Trophoblast cell (in vitro differentiated cells and primary cell): ENCODE results near the gene GALNT16.

Experiments used
- DNase-seq, 2 donors: peaks; one replicate each; pipeline ENCODE4 v3.0.0-alpha.2; 2016
- H2AFZ ChIP-seq: 2 replicates; pipeline ENCODE4 v1.6.1; 2013; ENCODE audit warnings: low read length, moderate library complexity, mild to moderate bottlenecking; ENCODE audit not compliant: insufficient read depth, poor library complexity
- H2AK5ac ChIP-seq: 2 replicates; pipeline ENCODE4 v1.6.1; 2013; ENCODE audit warnings: mild to moderate bottlenecking, low read length
- H2BK120ac ChIP-seq: 2 replicates; pipeline ENCODE4 v1.6.1; 2013; ENCODE audit warnings: low read length, mild to moderate bottlenecking, moderate library complexity; ENCODE audit not compliant: insufficient read depth, poor library complexity
- H2BK12ac ChIP-seq: 2 replicates; pipeline ENCODE4 v1.6.1; 2013; ENCODE audit warnings: mild to moderate bottlenecking, low read length, moderate library complexity
- H2BK5ac ChIP-seq: 2 replicates; pipeline ENCODE4 v1.6.1; 2013; ENCODE audit warnings: low read length, low read depth, moderate library complexity, mild to moderate bottlenecking; ENCODE audit not compliant: poor library complexity
- H3K14ac ChIP-seq: 2 replicates; pipeline ENCODE4 v1.6.1; 2013; ENCODE audit warnings: mild to moderate bottlenecking, low read length
- H3K18ac ChIP-seq: 2 replicates; pipeline ENCODE4 v1.6.1; 2013; ENCODE audit warnings: mild to moderate bottlenecking, low read length
- H3K23ac ChIP-seq: 2 replicates; pipeline ENCODE4 v1.6.1; 2013; ENCODE audit warnings: low read length
- H3K27ac ChIP-seq: 2 replicates; pipeline ENCODE4 v1.5.1; 2013; ENCODE audit warnings: low read depth, mild to moderate bottlenecking, inconsistent platforms, low read length, moderate library complexity
- H3K27me3 ChIP-seq: 2 replicates; pipeline ENCODE4 v1.6.1; 2013; ENCODE audit warnings: inconsistent platforms, mild to moderate bottlenecking, low read length, moderate library complexity; ENCODE audit not compliant: insufficient read depth
- H3K36me3 ChIP-seq, 2 experiments: 1 replicate in 1 of 2; 2 replicates in 1 of 2; pipeline ENCODE4 v1.6.1; 2013; ENCODE audit warnings: low read length in 2 of 2, mild to moderate bottlenecking in 2 of 2, moderate library complexity in 1 of 2; ENCODE audit not compliant: insufficient read depth in 2 of 2, control insufficient read depth in 1 of 2
- H3K4ac ChIP-seq: 2 replicates; pipeline ENCODE4 v1.6.1; 2013; ENCODE audit warnings: low read depth, mild to moderate bottlenecking, low read length, moderate library complexity
- H3K4me1 ChIP-seq, 2 experiments: 1 replicate in 1 of 2; 2 replicates in 1 of 2; pipeline ENCODE4 v1.6.1; 2013; ENCODE audit warnings: low read length in 2 of 2, mild to moderate bottlenecking in 2 of 2, moderate library complexity in 1 of 2; ENCODE audit not compliant: insufficient read depth in 2 of 2, control insufficient read depth in 1 of 2
- H3K4me2 ChIP-seq: 2 replicates; pipeline ENCODE4 v1.6.1; 2013; ENCODE audit warnings: inconsistent platforms, mild to moderate bottlenecking, low read length, moderate library complexity
- H3K4me3 ChIP-seq: 2 replicates; pipeline ENCODE4 v1.5.1; 2013; ENCODE audit warnings: mild to moderate bottlenecking, low read depth, low read length, inconsistent platforms
- H3K79me1 ChIP-seq: one replicate; pipeline ENCODE4 v1.6.1; 2013; ENCODE audit warnings: low read length
- H3K79me2 ChIP-seq: 2 replicates; pipeline ENCODE4 v1.6.1; 2013; ENCODE audit warnings: low read length, mild to moderate bottlenecking; ENCODE audit not compliant: control insufficient read depth, insufficient read depth, poor library complexity
- H3K9ac ChIP-seq: 2 replicates; pipeline ENCODE4 v1.6.1; 2013; ENCODE audit warnings: mild to moderate bottlenecking, low read length
- H3K9me3 ChIP-seq: 2 replicates; pipeline ENCODE4 v1.6.1; 2013; ENCODE audit warnings: low read depth, mild to moderate bottlenecking, control low read depth, inconsistent platforms, low read length; ENCODE audit not compliant: insufficient read depth
- H4K12ac ChIP-seq: 2 replicates; pipeline ENCODE4 v1.6.1; 2013; ENCODE audit warnings: low read depth, mild to moderate bottlenecking, low read length, moderate library complexity
- H4K8ac ChIP-seq: 2 replicates; pipeline ENCODE4 v1.6.1; 2013; ENCODE audit warnings: low read depth, mild to moderate bottlenecking, low read length, moderate library complexity
- H4K91ac ChIP-seq: one replicate; pipeline ENCODE4 v1.6.1; 2013; ENCODE audit warnings: low read depth, mild to moderate bottlenecking, low read length, moderate library complexity
- WGBS: extraction: QIAGEN DNeasy Blood & Tissue Kit; methylation state at CpG from one replicate; pipeline ENCODE4 v1.1.7; 2013; ENCODE audit warnings: missing lambda C conversion rate; ENCODE audit not compliant: insufficient read length, insufficient coverage; ENCODE audit errors: extremely low coverage; 5-methylcytosine and 5-hydroxymethylcytosine counted together

The GALNT16 gene

GRCh38 chr14:69300601-69301221, 40.8 kb downstream of the GALNT16 start:
- Histone ChIP-seq H4K91ac (no peak overlapping the region), H3K36me3 (no peaks in the 10 kb centered on the region), H4K12ac (no peak overlapping the region), H2BK120ac (no peak overlapping the region), H3K4me1 (no peaks in the 10 kb centered on the region), H3K79me2 (no peaks in the 10 kb centered on the region), H2AK5ac (no peak overlapping the region), H3K14ac (no peak overlapping the region), H3K79me1 (no peaks in the 10 kb centered on the region), H3K4ac (no peak overlapping the region), H2BK5ac (no peak overlapping the region), H3K4me3 (no peak overlapping the region), H3K23ac (no peak overlapping the region), H3K9me3 (no peaks in the 10 kb centered on the region), H3K27me3 (no peaks in the 10 kb centered on the region), H3K4me2 (no peak overlapping the region), H2AFZ (no peak overlapping the region), H3K18ac (no peak overlapping the region), H3K27ac (no peak overlapping the region), H2BK12ac (no peak overlapping the region), H3K9ac (no peak overlapping the region), H4K8ac (no peak overlapping the region)
- DNase-seq = no peak
- WGBS = no CpG with 5 or more reads among the region's 4 CpGs

- Histone ChIP-seq H3K79me1 (no peaks in the 10 kb centered on the region), H3K4ac (no peak overlapping the region), H3K36me3 (no peaks in the 10 kb centered on the region), H3K4me1 (no peaks in the 10 kb centered on the region), H3K4me3 (no peak overlapping the region), H2AK5ac (no peak overlapping the region), H3K4me2 (no peak overlapping the region), H4K12ac (no peak overlapping the region), H3K79me2 (no peaks in the 10 kb centered on the region), H3K23ac (no peak overlapping the region), H4K8ac (no peak overlapping the region), H4K91ac (no peak overlapping the region), H3K9ac (no peak overlapping the region), H3K9me3 (no peaks in the 10 kb centered on the region), H2BK120ac (no peak overlapping the region), H3K27ac (no peak overlapping the region), H3K27me3 (no peaks in the 10 kb centered on the region), H3K14ac (no peak overlapping the region), H2BK5ac (no peak overlapping the region), H3K18ac (no peak overlapping the region), H2BK12ac (no peak overlapping the region), H2AFZ (no peak overlapping the region)
- WGBS = no CpG with 5 or more reads among the region's 2 CpGs
- DNase-seq = no peak
Measured at GRCh38 chr14:69303086-69303485, 43.1 kb downstream of the GALNT16 start.

- no peak overlapping the region for H3K23ac ChIP-seq
- no peak overlapping the region for H2AK5ac ChIP-seq
- no peaks in the 10 kb centered on the region for H3K36me3 ChIP-seq
- no peaks in the 10 kb centered on the region for H3K79me2 ChIP-seq
- H3K27me3 ChIP-seq = no peaks in the 10 kb centered on the region
- no peak overlapping the region for H2BK120ac ChIP-seq
- WGBS = no CpG with 5 or more reads among the region's 5 CpGs
- no peak overlapping the region for H4K8ac ChIP-seq
- no peak overlapping the region for H4K91ac ChIP-seq
- H3K9me3 ChIP-seq = no peaks in the 10 kb centered on the region
- no peak overlapping the region for H3K27ac ChIP-seq
- no peak overlapping the region for H2AFZ ChIP-seq
- no peak overlapping the region for H3K4me3 ChIP-seq
- H2BK12ac ChIP-seq = no peak overlapping the region
- no peak overlapping the region for H3K4me2 ChIP-seq
- no peak overlapping the region for H3K14ac ChIP-seq
- H3K9ac ChIP-seq = no peak overlapping the region
- H3K4ac ChIP-seq = no peak overlapping the region
- H3K4me1 ChIP-seq = no peaks in the 10 kb centered on the region
- H3K79me1 ChIP-seq = no peaks in the 10 kb centered on the region
- H2BK5ac ChIP-seq = no peak overlapping the region
- H4K12ac ChIP-seq = no peak overlapping the region
- DNase-seq = no peak
- no peak overlapping the region for H3K18ac ChIP-seq
Measured at GRCh38 chr14:69312608-69313007, 52.6 kb downstream of the GALNT16 start.

GRCh38 chr14:69313176-69313575, 53.2 kb downstream of the GALNT16 start:
- no peak overlapping the region for H2BK12ac ChIP-seq

More at GRCh38 chr14:69313176-69313575, 53.2 kb downstream of the GALNT16 start:
- H4K8ac ChIP-seq = no peak overlapping the region
- no peak overlapping the region for H3K14ac ChIP-seq
- no peak overlapping the region for H3K18ac ChIP-seq
- H3K9ac ChIP-seq = no peak overlapping the region
- no peak overlapping the region for H2AK5ac ChIP-seq
- no peak overlapping the region for H3K4me2 ChIP-seq
- no peak overlapping the region for H4K91ac ChIP-seq
- H3K79me2 ChIP-seq = no peaks in the 10 kb centered on the region
- no peak overlapping the region for H2BK5ac ChIP-seq
- H3K4ac ChIP-seq = no peak overlapping the region
- H3K23ac ChIP-seq = no peak overlapping the region
- no peaks in the 10 kb centered on the region for H3K9me3 ChIP-seq
- H4K12ac ChIP-seq = no peak overlapping the region
- no peak overlapping the region for H2AFZ ChIP-seq
- H2BK120ac ChIP-seq = no peak overlapping the region
- H3K27ac ChIP-seq = no peak overlapping the region
- no peaks in the 10 kb centered on the region for H3K4me1 ChIP-seq
- no peaks in the 10 kb centered on the region for H3K79me1 ChIP-seq
- no peaks in the 10 kb centered on the region for H3K36me3 ChIP-seq
- H3K27me3 ChIP-seq = no peaks in the 10 kb centered on the region
- no CpG with 5 or more reads among the region's 6 CpGs for WGBS
- no peak overlapping the region for H3K4me3 ChIP-seq
- DNase-seq = no peak
